Neuronal stem cell (in vitro differentiated cells): ENCODE measurements around the gene MAPKAP1.

Source experiments
- DNase-seq: peaks from one replicate; pipeline ENCODE4 v3.0.0-alpha.2; 2013; ENCODE audit warnings: low spot score
- H2AFZ ChIP-seq: one replicate; pipeline ENCODE4 v1.6.1; 2013; ENCODE audit warnings: mild to moderate bottlenecking, low read length, inconsistent platforms
- H2AK5ac ChIP-seq: 2 replicates; pipeline ENCODE4 v1.6.1; 2013; ENCODE audit warnings: low read depth, mild to moderate bottlenecking, inconsistent platforms, low read length, moderate library complexity, mixed read lengths
- H2BK120ac ChIP-seq: 2 replicates; pipeline ENCODE4 v1.6.1; 2013; ENCODE audit warnings: low read depth, mild to moderate bottlenecking, inconsistent platforms, low read length, moderate library complexity, mixed read lengths
- H2BK12ac ChIP-seq: one replicate; pipeline ENCODE4 v1.6.1; 2013; ENCODE audit warnings: low read length, inconsistent platforms
- H2BK15ac ChIP-seq: 2 replicates; pipeline ENCODE4 v1.6.1; 2013; ENCODE audit warnings: mild to moderate bottlenecking, low read length, inconsistent platforms, mixed read lengths
- H2BK5ac ChIP-seq: one replicate; pipeline ENCODE4 v1.6.1; 2013; ENCODE audit warnings: inconsistent platforms, mild to moderate bottlenecking, low read length, moderate library complexity
- H3K14ac ChIP-seq: one replicate; pipeline ENCODE4 v1.6.1; 2013; ENCODE audit warnings: low read length, inconsistent platforms
- H3K18ac ChIP-seq: 2 replicates; pipeline ENCODE4 v1.6.1; 2013; ENCODE audit warnings: low read length, inconsistent platforms
- H3K23ac ChIP-seq: 2 replicates; pipeline ENCODE4 v1.6.1; 2013; ENCODE audit warnings: low read depth, mild to moderate bottlenecking, mixed read lengths, low read length, inconsistent platforms; ENCODE audit not compliant: poor library complexity
- H3K27ac ChIP-seq: replicated peaks from 3 replicates; pipeline ENCODE4 v1.5.1; 2013; ENCODE audit warnings: low read length, inconsistent platforms
- H3K27me3 ChIP-seq, 3 experiments: 2 replicates each; pipeline ENCODE4 v1.6.1; 2013; ENCODE audit warnings: low read length in 3 of 3, mild to moderate bottlenecking in 2 of 3, inconsistent platforms in 1 of 3, low read depth in 1 of 3, mixed read lengths in 1 of 3, moderate library complexity in 1 of 3; ENCODE audit not compliant: control insufficient read depth in 3 of 3, insufficient read depth in 3 of 3
- H3K36me3 ChIP-seq, 2 donors: replicated peaks in 1 of 2; 2 replicates each; pipeline ENCODE4 v1.6.1; 2013; ENCODE audit warnings: low read length in 2 of 2; ENCODE audit not compliant: control insufficient read depth in 2 of 2, insufficient read depth in 2 of 2
- H3K4ac ChIP-seq: 2 replicates; pipeline ENCODE4 v1.6.1; 2013; ENCODE audit warnings: inconsistent platforms, mild to moderate bottlenecking, low read length, moderate library complexity
- H3K4me1 ChIP-seq, 2 donors: 1 replicate in 1 of 2; 2 replicates in 1 of 2; pipeline ENCODE4 v1.6.1; 2013; ENCODE audit warnings: low read length in 2 of 2, low read depth in 1 of 2; ENCODE audit not compliant: control insufficient read depth in 2 of 2, insufficient read depth in 1 of 2
- H3K4me2 ChIP-seq: one replicate; pipeline ENCODE4 v1.6.1; 2013; ENCODE audit warnings: mild to moderate bottlenecking, low read length, inconsistent platforms; ENCODE audit not compliant: insufficient read depth, poor library complexity, severe bottlenecking
- H3K4me3 ChIP-seq, 2 donors: 2 replicates each; pipeline ENCODE4 v1.5.1; 2013; ENCODE audit warnings: low read length in 2 of 2, mild to moderate bottlenecking in 2 of 2, inconsistent platforms in 1 of 2, moderate library complexity in 1 of 2
- H3K79me1 ChIP-seq: one replicate; pipeline ENCODE4 v1.6.1; 2013; ENCODE audit warnings: low read depth, mild to moderate bottlenecking, inconsistent platforms, low read length, moderate library complexity
- H3K9ac ChIP-seq: one replicate; pipeline ENCODE4 v1.6.1; 2013; ENCODE audit warnings: mild to moderate bottlenecking, low read depth, low read length, inconsistent platforms; ENCODE audit not compliant: poor library complexity
- H3K9me3 ChIP-seq, 2 donors: replicated peaks in 1 of 2; 2 replicates each; pipeline versions ENCODE3 to v1.6.1; 2013; ENCODE audit warnings: low read length in 2 of 2, mild to moderate bottlenecking in 2 of 2, inconsistent platforms in 1 of 2, low read depth in 1 of 2, mixed read lengths in 1 of 2, moderate library complexity in 1 of 2; ENCODE audit not compliant: control insufficient read depth in 2 of 2, insufficient read depth in 1 of 2
- H4K8ac ChIP-seq: one replicate; pipeline ENCODE4 v1.6.1; 2013; ENCODE audit warnings: low read depth, mild to moderate bottlenecking, inconsistent platforms, low read length, moderate library complexity
- H4K91ac ChIP-seq: one replicate; pipeline ENCODE4 v1.6.1; 2013; ENCODE audit warnings: low read length, low read depth, mild to moderate bottlenecking, inconsistent platforms; ENCODE audit not compliant: poor library complexity
- WGBS, 2 donors: extraction: QIAGEN DNeasy Blood & Tissue Kit; methylation state at CpG; one replicate each; pipeline ENCODE4 v1.1.7; 2013; ENCODE audit warnings: missing lambda C conversion rate in 2 of 2, mixed read lengths in 1 of 2; ENCODE audit not compliant: insufficient read length in 2 of 2, insufficient replicate concordance in 1 of 2; ENCODE audit errors: extremely low coverage in 2 of 2; 5-methylcytosine and 5-hydroxymethylcytosine counted together

Gene MAPKAP1

GRCh38 chr9:125663127-125663526 is 43.9 kb downstream of the MAPKAP1 start:
- H2BK15ac ChIP-seq, result no peak overlapping the region
- H3K23ac ChIP-seq, result no peak overlapping the region
- no peak overlapping the region for H3K4me3 ChIP-seq
- H3K4me2 ChIP-seq, result no peak overlapping the region
- H2AFZ ChIP-seq, result no peak overlapping the region
- no peak overlapping the region for H3K4ac ChIP-seq
- no peak overlapping the region for H2AK5ac ChIP-seq
- no peak for DNase-seq
- no peak overlapping the region for H2BK5ac ChIP-seq
- no peak overlapping the region for H3K27ac ChIP-seq
- H3K9me3 ChIP-seq, result no peaks in the 10 kb centered on the region
- H3K36me3 ChIP-seq, result peaks cover 0 to 7% of the 10 kb centered on the region in 2 donors
- peaks cover 0 to 2% of the 10 kb centered on the region in 2 donors for H3K4me1 ChIP-seq
- H3K9ac ChIP-seq, result no peak overlapping the region
- WGBS, 2 donors, result no CpG with 5 or more reads among the region's 3 CpGs
- no peak overlapping the region for H2BK12ac ChIP-seq
- H4K91ac ChIP-seq, result no peak overlapping the region
- no peaks in the 10 kb centered on the region for H3K79me1 ChIP-seq
- no peak overlapping the region for H2BK120ac ChIP-seq
- H4K8ac ChIP-seq, result no peak overlapping the region
- H3K27me3 ChIP-seq, result no peaks in the 10 kb centered on the region
- no peak overlapping the region for H3K14ac ChIP-seq
- no peak overlapping the region for H3K18ac ChIP-seq

- WGBS, 2 donors, result no CpG with 5 or more reads among the region's 6 CpGs
- Histone ChIP-seq H3K27ac (no peak overlapping the region), H2BK15ac (no peak overlapping the region)
Measured at GRCh38 chr9:125660557-125660956, 46.5 kb downstream of the MAPKAP1 start.

GRCh38 chr9:125659954-125660353 is 47.1 kb downstream of the MAPKAP1 start:
- no peak overlapping the region for H3K4ac ChIP-seq
- H3K27me3 ChIP-seq, result no peaks in the 10 kb centered on the region
- H2BK15ac ChIP-seq, result no peak overlapping the region
- no peak for DNase-seq
- no peak overlapping the region for H3K14ac ChIP-seq
- H2BK120ac ChIP-seq, result no peak overlapping the region
- no peaks in the 10 kb centered on the region for H3K9me3 ChIP-seq
- H3K36me3 ChIP-seq, result peaks cover 0 to 4% of the 10 kb centered on the region in 2 donors
- no peak overlapping the region for H3K4me2 ChIP-seq
- H4K91ac ChIP-seq, result no peak overlapping the region
- H3K27ac ChIP-seq, result no peak overlapping the region
- no peak overlapping the region for H3K9ac ChIP-seq
- no CpG with 5 or more reads among the region's 4 CpGs for WGBS, 2 donors
- H3K4me3 ChIP-seq, result no peak overlapping the region
- H4K8ac ChIP-seq, result no peak overlapping the region
- H2AFZ ChIP-seq, result no peak overlapping the region
- H3K18ac ChIP-seq, result no peak overlapping the region
- no peak overlapping the region for H2AK5ac ChIP-seq
- no peak overlapping the region for H2BK12ac ChIP-seq
- no peak overlapping the region for H3K23ac ChIP-seq
- H2BK5ac ChIP-seq, result no peak overlapping the region
- peaks cover 1% of the 10 kb centered on the region for H3K79me1 ChIP-seq
- H3K4me1 ChIP-seq, result peaks cover 0 to 9% of the 10 kb centered on the region in 2 donors

More at GRCh38 chr9:125660557-125660956, 46.5 kb downstream of the MAPKAP1 start:
- no peak overlapping the region for H3K18ac ChIP-seq
- no peak overlapping the region for H3K4ac ChIP-seq
- no peaks in the 10 kb centered on the region for H3K27me3 ChIP-seq
- no peak overlapping the region for H2AFZ ChIP-seq
- no peak overlapping the region for H2BK5ac ChIP-seq
- H3K4me3 ChIP-seq, result no peak overlapping the region
- H2BK120ac ChIP-seq, result no peak overlapping the region
- H3K79me1 ChIP-seq, result peaks cover 1% of the 10 kb centered on the region
- no peaks in the 10 kb centered on the region for H3K9me3 ChIP-seq
- H3K9ac ChIP-seq, result no peak overlapping the region
- peaks cover 0 to 5% of the 10 kb centered on the region in 2 donors for H3K36me3 ChIP-seq
- no peak overlapping the region for H2AK5ac ChIP-seq
- H4K91ac ChIP-seq, result no peak overlapping the region
- H3K14ac ChIP-seq, result no peak overlapping the region
- no peak overlapping the region for H3K4me2 ChIP-seq
- no peak for DNase-seq
- no peak overlapping the region for H2BK12ac ChIP-seq
- peaks cover 0 to 9% of the 10 kb centered on the region in 2 donors for H3K4me1 ChIP-seq
- H4K8ac ChIP-seq, result no peak overlapping the region
- no peak overlapping the region for H3K23ac ChIP-seq

- Histone ChIP-seq H3K27ac (no peak overlapping the region), H2AK5ac (no peak overlapping the region), H3K4me1 (peaks cover 0 to 9% of the 10 kb centered on the region in 2 donors), H3K9me3 (no peaks in the 10 kb centered on the region), H2BK5ac (no peak overlapping the region), H3K4ac (no peak overlapping the region), H3K79me1 (peaks cover 1% of the 10 kb centered on the region), H2BK15ac (no peak overlapping the region), H3K14ac (no peak overlapping the region), H3K4me3 (no peak overlapping the region), H3K27me3 (no peaks in the 10 kb centered on the region), H4K91ac (no peak overlapping the region), H2AFZ (no peak overlapping the region), H3K18ac (no peak overlapping the region), H3K36me3 (peaks cover 0 to 3% of the 10 kb centered on the region in 2 donors), H3K9ac (no peak overlapping the region), H3K4me2 (no peak overlapping the region), H2BK120ac (no peak overlapping the region), H2BK12ac (no peak overlapping the region), H3K23ac (no peak overlapping the region), H4K8ac (no peak overlapping the region)
- DNase-seq, result no peak
- WGBS, 2 donors, result no CpG with 5 or more reads among the region's 2 CpGs
Measured at GRCh38 chr9:125659201-125659840, 47.7 kb downstream of the MAPKAP1 start.
